Prostate gland (tissue), 2 donors: ENCODE data around the gene CCDC121. TPM values are rescaled to one million over a fixed set of nuclear protein-coding genes. Genes with fewer than 3 reads are reported as not detected.

ENCODE experiments used
- DNase-seq: peaks from one replicate; pipeline ENCODE4 v3.0.0-alpha.2; 2019; ENCODE audit warnings: low spot score
- H3K27ac ChIP-seq, 2 donors: fragments of 200-600 bp; sonication (generic); 2 replicates each; pipeline ENCODE4 v1.5.1; 2017 to 2019
- H3K27me3 ChIP-seq: fragments of 200-600 bp; sonication (generic); replicated peaks from 2 replicates; pipeline ENCODE4 v1.5.1; 2019; ENCODE audit not compliant: insufficient read depth
- H3K36me3 ChIP-seq, 2 donors: fragments of 200-600 bp; sonication (generic); 1 replicate in 1 of 2; 2 replicates in 1 of 2; pipeline versions ENCODE4 v1.5.1 to v1.8.1; 2017 to 2019
- H3K4me1 ChIP-seq: fragments of 200-600 bp; sonication (generic); replicated peaks from 2 replicates; pipeline ENCODE4 v1.5.1; 2019
- H3K4me3 ChIP-seq, 2 donors: fragments of 200-600 bp; sonication (generic); 2 replicates each; pipeline ENCODE4 v1.5.1; 2017 to 2019
- H3K9me3 ChIP-seq: fragments of 200-600 bp; sonication (generic); 2 replicates; pipeline ENCODE4 v1.5.1; 2017
- POLR2A ChIP-seq: fragments of 450-650 bp; IDR thresholded peaks from one replicate; pipeline ENCODE4 v1.6.1; 2016; ENCODE audit warnings: antibody characterized with exemption, mild to moderate bottlenecking
- POLR2AphosphoS5 ChIP-seq: sonication (generic); formaldehyde crosslinking; IDR thresholded peaks from one replicate; pipeline ENCODE4 v1.6.1; 2017; ENCODE audit warnings: antibody characterized with exemption
- WGBS: methylation state at CpG from one replicate; pipeline ENCODE4 v1.1.5; 2018; 5-methylcytosine and 5-hydroxymethylcytosine counted together
- intact Hi-C: fragments of 100-400 bp; cut with DNase I; formaldehyde crosslinking; loops from one replicate; pipeline ENCODE4 v1.14.2; 2022
- total RNA-seq, 2 donors: library from RNA; depleted of rRNA; stranded (reverse); fragments of >200 nt; gene quantifications; one replicate each; pipeline ENCODE4 v1.1.0, GENCODE V29; 2016
- TF ChIP-seq, protein P1 (sequence below), 4 experiments: fragments of 200-600 bp in 2 of 4; fragments of 450-650 bp in 2 of 4; sonication (generic) in 2 of 4; IDR thresholded peaks; 1 replicate in 3 of 4; 2 replicates in 1 of 4; pipeline ENCODE4 v1.5.1; 2016 to 2019; ENCODE audit warnings: antibody characterized with exemption in 4 of 4, mild to moderate bottlenecking in 2 of 4, moderate library complexity in 2 of 4

CCDC121 gene
- total RNA-seq, 2 donors from 2014 or later, result 6.2 to 8.3 TPM

DNA sequence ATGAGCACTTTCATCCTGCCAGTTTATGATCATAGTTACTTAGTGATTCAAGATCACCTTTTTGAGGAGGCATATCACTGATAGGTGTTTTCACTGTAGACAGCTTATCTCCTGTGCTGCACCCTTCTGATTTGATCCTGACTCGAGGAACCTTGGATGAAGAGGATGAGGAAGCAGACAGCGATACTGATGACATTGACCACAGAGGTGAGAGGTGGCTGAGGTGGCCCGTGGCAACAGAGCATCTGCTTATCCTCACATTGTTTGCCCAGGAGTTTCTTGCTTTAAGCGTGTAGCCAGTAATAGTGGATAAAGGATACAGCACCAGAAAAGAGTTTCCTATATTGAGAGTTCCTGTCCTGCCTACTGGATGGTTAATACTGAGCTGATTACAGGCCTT lies 18.9 kb upstream of the CCDC121 start:
- no peak for TF ChIP-seq POLR2A
- TF ChIP-seq, protein P1, sequence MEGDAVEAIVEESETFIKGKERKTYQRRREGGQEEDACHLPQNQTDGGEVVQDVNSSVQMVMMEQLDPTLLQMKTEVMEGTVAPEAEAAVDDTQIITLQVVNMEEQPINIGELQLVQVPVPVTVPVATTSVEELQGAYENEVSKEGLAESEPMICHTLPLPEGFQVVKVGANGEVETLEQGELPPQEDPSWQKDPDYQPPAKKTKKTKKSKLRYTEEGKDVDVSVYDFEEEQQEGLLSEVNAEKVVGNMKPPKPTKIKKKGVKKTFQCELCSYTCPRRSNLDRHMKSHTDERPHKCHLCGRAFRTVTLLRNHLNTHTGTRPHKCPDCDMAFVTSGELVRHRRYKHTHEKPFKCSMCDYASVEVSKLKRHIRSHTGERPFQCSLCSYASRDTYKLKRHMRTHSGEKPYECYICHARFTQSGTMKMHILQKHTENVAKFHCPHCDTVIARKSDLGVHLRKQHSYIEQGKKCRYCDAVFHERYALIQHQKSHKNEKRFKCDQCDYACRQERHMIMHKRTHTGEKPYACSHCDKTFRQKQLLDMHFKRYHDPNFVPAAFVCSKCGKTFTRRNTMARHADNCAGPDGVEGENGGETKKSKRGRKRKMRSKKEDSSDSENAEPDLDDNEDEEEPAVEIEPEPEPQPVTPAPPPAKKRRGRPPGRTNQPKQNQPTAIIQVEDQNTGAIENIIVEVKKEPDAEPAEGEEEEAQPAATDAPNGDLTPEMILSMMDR (IDR thresholded peaks at IDR 0.05), result no peak
- no peak for TF ChIP-seq POLR2AphosphoS5
- no peak for DNase-seq
- WGBS, result 89% methylated on average over 4 of the region's 4 CpGs

DNA sequence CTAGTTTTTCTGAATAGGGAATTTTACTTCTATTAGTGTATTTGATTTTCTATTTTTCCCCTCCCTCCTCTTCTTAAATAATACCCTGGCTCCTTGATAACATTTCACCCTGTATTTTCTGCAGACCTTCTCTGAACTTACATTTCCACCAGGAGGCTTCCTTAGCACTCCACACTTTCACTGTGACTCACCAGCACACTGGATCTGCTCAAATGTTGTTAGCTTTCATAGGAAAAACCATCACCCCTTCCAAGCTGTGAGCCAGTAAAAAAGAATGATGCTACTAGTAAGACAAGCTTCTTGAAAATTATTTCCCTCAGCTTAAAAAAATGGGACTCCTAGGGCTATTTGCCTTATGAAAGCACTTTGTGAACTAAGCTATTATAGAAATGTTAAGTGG lies 18.5 kb upstream of the CCDC121 start:
- H3K27me3 ChIP-seq, result no peaks in the 10 kb centered on the region
- no peaks in the 10 kb centered on the region for H3K9me3 ChIP-seq
- TF ChIP-seq, protein P1 (IDR thresholded peaks at IDR 0.05), result no peak
- TF ChIP-seq POLR2AphosphoS5 (no peak), POLR2A (no peak)
- H3K27ac ChIP-seq, result no peak overlapping the region
- H3K4me3 ChIP-seq, result no peak overlapping the region
- peaks cover 0 to 8% of the 10 kb centered on the region in 2 donors for H3K36me3 ChIP-seq
- intact Hi-C loops, result no loop called here
- DNase-seq, result no peak
- H3K4me1 ChIP-seq, result no peaks in the 10 kb centered on the region

More for the DNA sequence above, 18.9 kb upstream of the CCDC121 start:
- peaks cover 0 to 8% of the 10 kb centered on the region in 2 donors for H3K36me3 ChIP-seq
- no peaks in the 10 kb centered on the region for H3K27me3 ChIP-seq
- H3K27ac ChIP-seq, result no peak overlapping the region
- intact Hi-C loops, result no loop called here
- H3K9me3 ChIP-seq, result no peaks in the 10 kb centered on the region
- H3K4me3 ChIP-seq, result no peak overlapping the region
- no peaks in the 10 kb centered on the region for H3K4me1 ChIP-seq

DNA sequence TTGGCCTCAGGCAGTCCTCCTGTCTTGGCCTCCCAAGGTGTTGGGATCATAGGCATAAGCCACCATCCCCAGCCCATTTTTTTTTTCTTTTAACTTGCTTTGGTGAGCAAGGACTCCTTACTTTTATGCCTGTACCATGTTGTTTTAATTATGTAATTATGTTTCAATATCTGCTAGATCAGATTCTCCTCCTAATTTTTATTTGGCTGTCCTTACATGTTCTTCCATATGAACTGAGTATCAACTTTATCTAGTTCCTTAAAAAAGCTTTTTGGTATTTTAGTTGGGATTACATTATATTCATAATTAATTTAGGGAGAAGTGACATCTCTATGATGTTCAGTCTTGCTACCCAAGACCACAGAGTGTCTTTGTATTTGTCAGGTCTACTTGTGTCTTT lies 16.4 kb upstream of the CCDC121 start:
- no peak for DNase-seq
- intact Hi-C loops, result no loop called here
- Histone ChIP-seq H3K4me1 (no peaks in the 10 kb centered on the region), H3K36me3 (peaks cover 0 to 8% of the 10 kb centered on the region in 2 donors), H3K27ac (no peak overlapping the region), H3K27me3 (no peaks in the 10 kb centered on the region), H3K9me3 (no peaks in the 10 kb centered on the region), H3K4me3 (no peak overlapping the region)
- TF ChIP-seq POLR2AphosphoS5, result no peak
- TF ChIP-seq POLR2A, result no peak
- TF ChIP-seq, protein P1 (IDR thresholded peaks at IDR 0.05), result no peak

DNA sequence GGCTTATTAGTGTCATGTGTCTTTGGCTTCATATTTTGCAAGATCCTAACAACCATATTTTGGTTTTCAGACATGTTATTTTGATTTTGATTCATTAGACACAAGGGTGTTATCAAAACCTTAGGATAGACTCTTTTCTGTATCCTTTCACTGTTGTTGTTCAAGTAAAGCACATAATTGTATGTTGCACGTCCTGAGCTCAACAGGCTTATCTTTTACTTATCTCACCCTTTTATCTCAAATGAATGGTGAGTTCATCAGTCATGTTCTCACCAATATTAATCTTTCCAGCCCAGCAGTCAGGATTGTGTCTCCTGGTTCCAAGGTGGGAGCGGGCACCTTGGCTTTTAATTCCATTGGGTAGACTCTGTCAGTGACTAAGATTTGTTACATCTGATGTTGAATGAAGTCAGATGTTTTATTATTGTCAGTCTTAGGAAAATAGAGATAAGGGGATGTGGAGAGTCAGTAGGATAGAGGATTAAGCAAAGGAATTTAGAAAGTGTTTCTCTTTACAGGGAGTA lies 12.0 kb upstream of the CCDC121 start:
- Histone ChIP-seq H3K36me3 (peaks cover 13 to 15% of the 10 kb centered on the region in 2 donors), H3K9me3 (no peaks in the 10 kb centered on the region), H3K27ac (no peak overlapping the region), H3K4me3 (no peak overlapping the region), H3K27me3 (no peaks in the 10 kb centered on the region), H3K4me1 (no peaks in the 10 kb centered on the region)
- no peak for TF ChIP-seq POLR2AphosphoS5
- intact Hi-C loops, result no loop called here
- DNase-seq, result no peak
- WGBS, result 81% methylated on average over 2 of the region's 2 CpGs

DNA sequence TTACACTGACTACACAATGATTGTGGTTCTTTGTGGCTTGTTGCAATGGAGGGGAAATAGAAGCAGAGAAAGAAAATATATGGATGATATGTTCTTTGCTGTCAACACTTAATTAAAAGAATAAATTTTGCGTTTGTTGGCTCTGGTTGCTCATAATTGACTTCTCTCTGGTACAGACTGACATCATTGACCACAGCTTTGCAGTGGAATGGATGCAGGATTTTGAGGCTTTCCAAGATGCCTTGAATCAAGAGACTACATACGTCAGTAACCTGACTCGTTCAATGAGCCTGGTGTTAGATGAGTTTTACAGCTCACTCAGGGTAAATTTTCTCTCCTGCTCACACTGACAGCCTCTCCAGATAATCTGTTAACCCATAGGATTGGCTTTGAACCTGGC lies 9.9 kb upstream of the CCDC121 start:
- no peaks in the 10 kb centered on the region for H3K4me1 ChIP-seq
- intact Hi-C loops, result no loop called here
- H3K36me3 ChIP-seq, result peaks cover 15 to 23% of the 10 kb centered on the region in 2 donors
- no peak overlapping the region for H3K27ac ChIP-seq
- no peaks in the 10 kb centered on the region for H3K9me3 ChIP-seq
- 57% methylated on average over 3 of the region's 3 CpGs for WGBS
- H3K4me3 ChIP-seq, result no peak overlapping the region
- TF ChIP-seq POLR2AphosphoS5 (no peak), POLR2A (no peak)
- TF ChIP-seq, protein P1 (IDR thresholded peaks at IDR 0.05), result no peak
- H3K27me3 ChIP-seq, result no peaks in the 10 kb centered on the region
- no peak for DNase-seq
